PC-3 (cell line): ENCODE measurements around the gene EMB. TPM values are rescaled to one million over a fixed set of nuclear protein-coding genes. Genes with fewer than 3 reads are reported as not detected.
"Not testable (repeated sequence)": the region's sequence is repeated elsewhere in the genome, so short reads cannot be mapped to it uniquely, and the experiment has no call there.

Experiments used
- ATAC-seq: fragments of 200-7000 bp; cut with Tn5 transposase; 2 replicates; pipeline ENCODE4 v1.9.1; 2020; ENCODE audit warnings: mild to moderate bottlenecking, moderate library complexity
- BruUV-seq: library from RNA; stranded (reverse); fragments of 400-500 nt; replicated peaks from 2 replicates; lab custom pipeline; 2021; lab: Mats Ljungman, UMichigan
- CTCF ChIA-PET: fragments of 300-600 bp; sonication (Branson Sonifier 250); formaldehyde crosslinking; loops from one replicate; lab custom pipeline; 2022; ENCODE audit warnings: antibody characterized with exemption; lab: Charles Lee
- POLR2A ChIA-PET: fragments of 300-600 bp; sonication (Branson Sonifier 250); formaldehyde crosslinking; loops from one replicate; lab custom pipeline; 2022; ENCODE audit warnings: antibody characterized with exemption; ENCODE audit not compliant: unreplicated experiment; lab: Charles Lee
- DNase-seq: peaks from one replicate; pipeline ENCODE4 v3.0.0-alpha.2; 2015
- H2AFZ ChIP-seq: fragments of 300-600 bp; sonication (generic); 2 replicates; pipeline ENCODE4 v1.6.0; 2016; ENCODE audit warnings: antibody characterized with exemption, low read length
- H3F3A ChIP-seq: fragments of 300-600 bp; sonication (generic); one replicate; pipeline ENCODE4 v1.6.0; 2017; ENCODE audit warnings: antibody characterized with exemption, low read length, control low read depth, mild to moderate bottlenecking; ENCODE audit not compliant: unreplicated experiment
- H3K27ac ChIP-seq: fragments of 300-600 bp; sonication (generic); 2 replicates; pipeline ENCODE4 v1.5.1; 2016; ENCODE audit warnings: mild to moderate bottlenecking, low read length
- H3K27me3 ChIP-seq: fragments of 300-600 bp; sonication (generic); 2 replicates; pipeline ENCODE4 v1.6.1; 2016; ENCODE audit warnings: low read length, mixed read lengths
- H3K36me3 ChIP-seq: fragments of 300-600 bp; sonication (generic); 2 replicates; pipeline ENCODE4 v1.6.1; 2016; ENCODE audit warnings: low read depth, mixed run types, low read length, mixed read lengths
- H3K4me1 ChIP-seq: fragments of 300-600 bp; sonication (generic); 2 replicates; pipeline ENCODE4 v1.5.1; 2016; ENCODE audit warnings: low read length; ENCODE audit not compliant: insufficient read depth
- H3K4me2 ChIP-seq: fragments of 300-600 bp; sonication (generic); 2 replicates; pipeline ENCODE4 v1.6.0; 2016; ENCODE audit warnings: low read length
- H3K4me3 ChIP-seq: fragments of 300-600 bp; sonication (generic); 2 replicates; pipeline ENCODE4 v1.5.1; 2016; ENCODE audit warnings: mild to moderate bottlenecking, low read length, mixed read lengths
- H3K79me2 ChIP-seq: fragments of 300-600 bp; sonication (generic); 2 replicates; pipeline ENCODE4 v1.6.1; 2017; ENCODE audit warnings: low read length, mixed read lengths
- H3K9ac ChIP-seq: fragments of 300-600 bp; sonication (generic); 2 replicates; pipeline ENCODE4 v1.6.0; 2016; ENCODE audit warnings: mild to moderate bottlenecking, low read length
- H3K9me2 ChIP-seq: fragments of 300-600 bp; sonication (generic); replicated peaks from 2 replicates; pipeline ENCODE4 v1.6.1; 2016; ENCODE audit warnings: mixed run types, low read length, mixed read lengths
- H3K9me3 ChIP-seq: fragments of 300-600 bp; sonication (generic); 2 replicates; pipeline ENCODE4 v1.6.1; 2016; ENCODE audit warnings: low read length, mixed read lengths
- H4K20me1 ChIP-seq: fragments of 300-600 bp; sonication (generic); 2 replicates; pipeline ENCODE4 v1.6.1; 2016; ENCODE audit warnings: low read length, mixed read lengths
- CTCF ChIP-seq: fragments of 300-600 bp; sonication (generic); conservative IDR thresholded peaks from 2 replicates; pipeline ENCODE4 v1.5.1; 2017; ENCODE audit warnings: antibody characterized with exemption, low read depth, mild to moderate bottlenecking, low read length
- EZH2 ChIP-seq: fragments of 300-600 bp; sonication (generic); IDR thresholded peaks from one replicate; pipeline ENCODE4 v1.6.1; 2017; ENCODE audit warnings: antibody characterized with exemption, mild to moderate bottlenecking, low read length; ENCODE audit not compliant: unreplicated experiment
- EZH2phosphoT487 ChIP-seq: fragments of 300-600 bp; sonication (generic); IDR thresholded peaks from 2 replicates; pipeline ENCODE4 v1.6.1; 2018; ENCODE audit warnings: mild to moderate bottlenecking, antibody characterized with exemption, low read length, borderline replicate concordance
- intact Hi-C: fragments of 100-400 bp; cut with micrococcal nuclease; formaldehyde crosslinking; loops from 2 replicates; pipeline ENCODE4 v1.9.0; 2023
- total RNA-seq: library from RNA; depleted of rRNA; stranded (reverse); fragments of >200 nt; gene quantifications from 2 replicates; pipeline ENCODE4 v1.2.3, GENCODE V29; 2014

EMB gene
- total RNA-seq, 1 experiment from 2014 or later = 5.4 TPM

GRCh38 chr5:50369287-50370033, 71.6 kb downstream of the EMB start:
- H3F3A ChIP-seq, H2AFZ ChIP-seq, H3K9ac ChIP-seq, H3K27ac ChIP-seq, H4K20me1 ChIP-seq, CTCF ChIA-PET, H3K4me3 ChIP-seq, POLR2A ChIA-PET, BruUV-seq, H3K36me3 ChIP-seq, DNase-seq, H3K79me2 ChIP-seq, H3K9me2 ChIP-seq, H3K27me3 ChIP-seq, H3K9me3 ChIP-seq, ATAC-seq, intact Hi-C loops, H3K4me1 ChIP-seq, H3K4me2 ChIP-seq: not testable (repeated sequence)

DNA sequence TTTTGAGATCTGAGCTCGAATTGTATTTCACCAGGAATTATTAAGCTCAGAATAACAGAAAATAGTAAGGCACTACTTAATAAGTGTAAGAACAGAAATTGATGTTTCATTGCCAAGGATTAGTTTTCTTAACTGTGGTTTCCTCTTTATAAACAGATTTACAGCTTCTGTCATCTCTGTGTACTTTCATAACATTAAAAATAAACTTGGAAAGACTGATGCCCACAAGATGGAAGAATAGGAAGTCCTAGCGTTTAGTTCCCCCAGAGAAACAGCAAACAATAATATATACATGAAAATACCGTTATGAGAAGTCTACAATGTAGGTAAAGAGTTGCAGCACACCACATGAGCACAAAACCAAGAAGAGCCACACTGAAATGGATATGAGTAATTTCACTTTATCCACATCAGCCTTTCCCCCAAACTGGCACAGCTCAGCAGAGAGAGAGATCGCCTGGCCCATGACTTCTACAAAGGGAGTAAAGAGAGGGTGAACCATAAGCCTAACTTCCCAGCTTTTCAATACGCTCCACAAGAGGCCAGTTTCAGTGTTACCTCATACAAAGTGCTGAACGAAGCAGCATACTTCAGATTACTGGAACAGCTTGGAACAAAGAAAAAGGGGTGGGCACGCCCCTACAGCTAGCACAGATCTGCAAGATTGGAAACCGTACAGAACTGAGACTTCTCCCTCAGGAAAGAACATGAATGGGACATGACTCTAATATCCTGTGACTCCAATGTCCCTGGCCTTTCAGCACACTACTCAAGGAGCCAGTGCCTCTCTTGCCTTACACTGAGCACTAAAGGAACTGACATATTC, 75.4 kb downstream of the EMB start:
- TF ChIP-seq EZH2phosphoT487 (no peak), EZH2 (no peak), CTCF (no peak)
- ChIA-PET CTCF (no interaction called here), POLR2A (no interaction called here)
- Histone ChIP-seq H3K9me2 (no peaks in the 10 kb centered on the region), H3K36me3 (no peaks in the 10 kb centered on the region), H3K9ac (no peak overlapping the region), H3K79me2 (no peaks in the 10 kb centered on the region), H3K9me3 (no peaks in the 10 kb centered on the region), H2AFZ (no peak overlapping the region), H3K4me1 (no peaks in the 10 kb centered on the region), H3K27me3 (no peaks in the 10 kb centered on the region), H3K4me3 (no peak overlapping the region), H4K20me1 (no peaks in the 10 kb centered on the region), H3K4me2 (no peak overlapping the region), H3K27ac (no peak overlapping the region), H3F3A (no peaks in the 10 kb centered on the region)
- intact Hi-C loops = no loop called here
- ATAC-seq (no peak), DNase-seq (no peak)
- BruUV-seq = no TSS peak

DNA sequence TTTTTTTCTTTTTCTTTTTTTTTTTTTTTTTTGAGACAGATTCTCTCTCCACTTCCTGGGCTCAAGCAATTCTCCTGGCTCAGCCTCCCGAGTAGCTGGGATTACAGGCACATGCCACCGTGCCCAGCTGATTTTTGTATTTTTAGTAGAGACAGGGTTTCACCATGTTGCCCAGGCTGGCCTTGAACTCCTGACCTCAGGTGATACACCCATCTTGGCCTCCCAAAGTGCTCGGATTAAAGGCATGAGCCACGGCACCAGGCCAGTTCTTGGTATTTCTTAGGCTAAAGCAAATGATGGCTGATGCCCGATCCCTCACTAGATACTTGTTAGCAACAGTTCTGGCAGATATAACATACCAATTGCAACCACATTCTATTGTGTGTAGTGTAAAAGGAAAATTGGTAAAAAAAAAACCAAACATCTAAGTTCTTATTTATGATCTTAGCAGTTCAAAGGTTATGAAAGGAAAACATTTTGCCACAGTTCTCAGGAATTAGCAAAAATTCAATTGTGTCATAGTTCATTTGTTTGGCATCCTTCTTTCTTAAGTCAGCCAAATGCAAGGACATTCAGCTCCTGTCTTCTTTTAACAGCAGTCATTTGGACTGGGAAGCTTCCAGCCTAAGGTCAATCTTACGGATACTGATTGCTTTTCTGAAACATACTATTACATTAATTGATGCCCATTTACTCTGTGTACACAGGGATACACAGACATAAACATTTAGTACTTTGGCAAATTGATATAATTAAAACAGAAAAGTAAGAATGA, 76.4 kb downstream of the EMB start:
- POLR2A ChIA-PET, H3K79me2 ChIP-seq, H3K9me3 ChIP-seq, ATAC-seq, H3K27me3 ChIP-seq, H3K4me3 ChIP-seq, H4K20me1 ChIP-seq, intact Hi-C loops, H3K36me3 ChIP-seq, BruUV-seq, H3F3A ChIP-seq, H3K4me2 ChIP-seq, H3K9me2 ChIP-seq, H2AFZ ChIP-seq, DNase-seq, H3K9ac ChIP-seq, H3K4me1 ChIP-seq, CTCF ChIA-PET, H3K27ac ChIP-seq: not testable (repeated sequence)
